HG03460 (cell line): Measurements from ENCODE around the gene SPRR4.
"Not testable (repeated sequence)": the region's sequence is repeated elsewhere in the genome, so short reads cannot be mapped to it uniquely, and the experiment has no call there.

Source experiments
- ATAC-seq: cut with Tn5 transposase; IDR thresholded peaks from one replicate; pipeline ENCODE4 v1.9.1; 2021; ENCODE audit not compliant: unreplicated experiment

Gene SPRR4

GRCh38 chr1:153011235-153011758 lies 40.8 kb downstream of the SPRR4 start:
- ATAC-seq, result not testable (repeated sequence)

- not testable (repeated sequence) for ATAC-seq
These were observed 51.4 kb downstream of the SPRR4 start for GRCh38 chr1:153021829-153022228.
